HUES48 (cell line): ENCODE measurements around the gene GTF3A.
"Not testable (repeated sequence)": the region's sequence is repeated elsewhere in the genome, so short reads cannot be mapped to it uniquely, and the experiment has no call there.

Experiments
- H3K27ac ChIP-seq: one replicate; pipeline ENCODE4 v1.7.0; 2013; ENCODE audit warnings: low read depth, low read length, inconsistent platforms
- H3K27me3 ChIP-seq: 2 replicates; pipeline ENCODE4 v1.6.1; 2013; ENCODE audit warnings: mild to moderate bottlenecking, low read length; ENCODE audit not compliant: control insufficient read depth, insufficient read depth
- H3K36me3 ChIP-seq: 2 replicates; pipeline ENCODE4 v1.6.1; 2013; ENCODE audit warnings: low read length; ENCODE audit not compliant: control insufficient read depth, insufficient read depth
- H3K4me1 ChIP-seq: 2 replicates; pipeline ENCODE4 v1.6.1; 2013; ENCODE audit warnings: mild to moderate bottlenecking, low read length; ENCODE audit not compliant: control insufficient read depth, insufficient read depth
- H3K4me3 ChIP-seq: 2 replicates; pipeline ENCODE4 v1.5.1; 2013; ENCODE audit warnings: mild to moderate bottlenecking, low read depth, low read length
- H3K9ac ChIP-seq: 2 replicates; pipeline ENCODE4 v1.6.1; 2013; ENCODE audit warnings: mild to moderate bottlenecking, low read depth, low read length, moderate library complexity
- H3K9me3 ChIP-seq: 2 replicates; pipeline ENCODE4 v1.6.1; 2013; ENCODE audit warnings: low read length; ENCODE audit not compliant: control insufficient read depth, insufficient read depth

The GTF3A gene

GRCh38 chr13:27391471-27391870 lies 32.9 kb upstream of the GTF3A start:
- H3K9me3 ChIP-seq: no peaks in the 10 kb centered on the region
- H3K9ac ChIP-seq: no peak overlapping the region
- no peak overlapping the region for H3K27ac ChIP-seq
- no peaks in the 10 kb centered on the region for H3K27me3 ChIP-seq
- no peaks in the 10 kb centered on the region for H3K36me3 ChIP-seq
- peaks cover 6% of the 10 kb centered on the region for H3K4me1 ChIP-seq
- no peak overlapping the region for H3K4me3 ChIP-seq

DNA sequence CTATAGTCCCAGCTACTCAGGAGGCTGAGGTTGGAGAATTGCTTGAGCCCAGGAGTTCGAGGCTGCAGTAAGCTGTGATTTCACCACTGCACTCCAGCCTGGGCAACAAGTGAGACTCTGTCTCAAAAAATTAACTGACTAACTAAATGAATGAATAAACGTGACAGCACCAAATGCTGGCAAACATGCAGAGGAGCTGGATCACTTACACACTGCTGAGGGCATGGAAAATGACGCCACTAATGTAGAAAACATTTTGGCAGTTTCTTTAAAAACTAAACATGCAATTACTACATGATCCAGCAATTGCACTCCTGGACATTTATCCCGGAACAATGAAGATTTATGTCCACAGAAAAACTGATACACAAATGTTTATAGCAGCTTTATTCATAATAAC lies 31.3 kb upstream of the GTF3A start:
- Histone ChIP-seq H3K27me3 (no peaks in the 10 kb centered on the region), H3K4me3 (no peak overlapping the region), H3K4me1 (peaks cover under 1% of the 10 kb centered on the region; the same call in 1 of the 2 replicates), H3K36me3 (no peaks in the 10 kb centered on the region), H3K27ac (no peak overlapping the region), H3K9ac (no peak overlapping the region), H3K9me3 (no peaks in the 10 kb centered on the region)

DNA sequence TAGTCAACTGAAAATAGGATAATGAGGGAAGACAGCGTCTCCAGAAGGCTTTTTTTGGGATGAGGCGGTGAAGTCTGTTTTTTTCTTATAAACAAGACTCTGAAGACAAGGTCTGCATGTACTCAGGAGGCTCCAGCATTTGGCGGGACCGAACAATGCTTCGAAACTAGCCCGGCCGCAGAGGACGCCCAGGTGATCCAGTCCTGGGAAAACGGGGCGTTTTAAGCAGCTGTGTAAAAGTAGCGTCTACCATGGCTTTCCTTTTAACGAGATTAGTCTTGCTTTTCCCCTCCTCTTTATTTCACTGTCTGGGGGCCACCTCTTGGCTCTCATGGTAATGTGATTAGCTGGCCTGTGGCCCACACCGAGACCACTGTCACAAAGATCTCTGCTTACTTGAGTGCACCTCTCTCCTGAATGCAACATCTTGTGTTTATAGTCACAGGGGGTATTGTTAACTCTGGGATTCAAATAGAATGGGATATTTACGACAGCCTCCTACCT lies 29.4 kb upstream of the GTF3A start:
- H3K36me3 ChIP-seq: no peaks in the 10 kb centered on the region
- H3K9ac ChIP-seq: no peak overlapping the region
- H3K9me3 ChIP-seq: no peaks in the 10 kb centered on the region
- H3K4me1 ChIP-seq: no peaks in the 10 kb centered on the region
- no peak overlapping the region for H3K4me3 ChIP-seq
- no peaks in the 10 kb centered on the region for H3K27me3 ChIP-seq
- H3K27ac ChIP-seq: no peak overlapping the region

DNA sequence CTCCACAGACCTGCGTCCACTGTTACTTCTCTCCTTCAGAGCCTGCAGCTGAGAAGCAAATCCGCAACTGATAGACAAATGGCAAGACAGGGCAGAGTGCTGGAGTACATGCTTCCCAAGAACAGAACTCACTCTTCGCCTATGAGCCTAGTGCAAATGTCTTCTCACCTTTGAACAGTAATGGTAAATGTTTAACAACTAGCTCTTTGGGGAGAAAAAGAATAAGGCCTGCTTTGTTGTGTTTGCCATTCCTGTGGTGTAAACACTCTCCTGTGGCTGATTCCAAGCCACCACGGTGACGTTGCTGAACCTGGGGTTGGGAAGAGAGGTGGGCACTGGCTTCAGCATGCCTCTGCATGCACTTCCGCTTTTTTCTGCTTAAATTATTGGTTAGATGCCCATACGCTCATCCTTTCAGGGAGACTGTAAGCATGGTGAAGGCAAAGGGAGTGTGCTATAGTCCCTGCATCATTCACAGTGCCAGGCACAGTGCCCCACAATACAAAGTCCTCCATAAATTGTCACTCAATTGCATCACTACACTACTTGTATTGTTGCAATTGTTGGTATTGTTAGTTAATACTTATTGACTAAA lies 28.1 kb upstream of the GTF3A start:
- Histone ChIP-seq H3K36me3 (no peaks in the 10 kb centered on the region), H3K27ac (no peak overlapping the region), H3K9ac (no peak overlapping the region), H3K27me3 (no peaks in the 10 kb centered on the region), H3K9me3 (no peaks in the 10 kb centered on the region), H3K4me3 (no peak overlapping the region), H3K4me1 (no peaks in the 10 kb centered on the region)

GRCh38 chr13:27398360-27398759 lies 26.1 kb upstream of the GTF3A start:
- Histone ChIP-seq H3K36me3 (no peaks in the 10 kb centered on the region), H3K9me3 (no peaks in the 10 kb centered on the region), H3K4me3 (no peak overlapping the region), H3K4me1 (peaks cover 8% of the 10 kb centered on the region), H3K27me3 (no peaks in the 10 kb centered on the region), H3K9ac (no peak overlapping the region), H3K27ac (no peak overlapping the region)

- H3K4me3 ChIP-seq, H3K9me3 ChIP-seq, H3K27me3 ChIP-seq, H3K27ac ChIP-seq, H3K36me3 ChIP-seq, H3K9ac ChIP-seq: not testable (repeated sequence)
- H3K4me1 ChIP-seq: peaks cover 13% of the 10 kb centered on the region
These were observed 24.0 kb upstream of the GTF3A start for GRCh38 chr13:27400405-27400804.

GRCh38 chr13:27401210-27401609 lies 23.2 kb upstream of the GTF3A start:
- Histone ChIP-seq H3K9ac (no peak overlapping the region), H3K27ac (no peak overlapping the region), H3K27me3 (no peaks in the 10 kb centered on the region), H3K9me3 (no peaks in the 10 kb centered on the region), H3K36me3 (no peaks in the 10 kb centered on the region), H3K4me1 (peaks cover 13% of the 10 kb centered on the region), H3K4me3 (no peak overlapping the region)

DNA sequence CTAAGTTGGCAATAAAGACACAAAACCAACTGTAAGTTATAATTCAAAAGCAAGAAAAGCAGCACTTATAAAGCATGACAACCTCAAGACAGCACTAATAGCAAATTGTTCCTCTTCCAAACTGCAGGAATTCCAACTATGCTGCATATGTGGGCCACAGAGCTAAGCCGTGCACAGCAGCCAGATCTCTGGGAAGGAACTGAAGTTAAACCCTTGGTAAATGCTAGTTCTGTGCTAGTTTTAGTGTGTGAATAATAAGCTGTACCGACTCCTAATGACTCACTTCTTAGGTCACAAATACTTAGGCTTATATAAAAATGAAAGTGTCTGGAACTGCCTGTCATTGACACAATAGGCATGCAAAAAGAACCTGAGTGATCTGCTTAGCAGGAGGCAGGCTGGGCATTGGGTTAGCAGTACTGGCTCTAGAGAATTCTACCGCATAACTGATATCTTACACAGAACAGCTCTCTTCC lies 21.2 kb upstream of the GTF3A start:
- Histone ChIP-seq H3K9me3 (no peaks in the 10 kb centered on the region), H3K27ac (peak overlapping the region; percentile 60), H3K4me1 (peaks cover 13% of the 10 kb centered on the region), H3K4me3 (no peak overlapping the region), H3K9ac (no peak overlapping the region), H3K27me3 (no peaks in the 10 kb centered on the region; the same call in 1 of the 2 replicates), H3K36me3 (no peaks in the 10 kb centered on the region)

DNA sequence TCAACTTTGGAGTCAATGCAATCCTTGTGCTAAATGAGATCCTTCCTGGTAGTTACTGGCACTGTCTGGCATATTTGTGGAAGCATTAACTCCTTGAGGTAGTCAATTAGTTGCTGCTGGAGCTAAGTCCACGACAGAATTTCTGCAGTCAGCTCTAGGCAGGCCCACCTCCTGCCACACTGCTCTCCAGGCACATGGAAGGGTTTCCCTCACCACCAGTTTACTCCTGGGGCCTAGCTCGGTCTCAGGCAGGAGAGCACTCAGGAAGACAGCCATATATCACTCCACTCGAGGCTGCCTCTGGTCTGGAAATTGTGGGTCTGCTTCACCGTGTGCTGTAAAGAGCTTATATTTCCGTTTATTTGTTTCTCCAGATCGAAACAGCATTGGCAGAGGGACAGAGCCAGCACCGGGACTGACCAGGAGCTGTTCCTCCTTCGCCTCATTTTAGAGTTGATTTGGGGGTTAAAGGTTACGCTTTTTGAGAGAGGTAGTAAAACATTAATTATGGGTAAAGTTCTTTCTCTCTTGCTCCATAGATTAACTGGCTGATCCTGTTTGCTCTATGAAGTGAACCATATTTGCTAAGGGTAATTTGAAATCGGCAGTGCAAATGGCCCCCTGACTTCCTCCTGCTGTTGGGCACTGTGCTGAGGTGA lies 20.6 kb upstream of the GTF3A start:
- peaks cover 13% of the 10 kb centered on the region for H3K4me1 ChIP-seq
- H3K9me3 ChIP-seq: no peaks in the 10 kb centered on the region
- H3K27ac ChIP-seq: peak overlapping the region; percentile 60
- H3K36me3 ChIP-seq: no peaks in the 10 kb centered on the region
- no peaks in the 10 kb centered on the region; the same call in 1 of the 2 replicates for H3K27me3 ChIP-seq
- H3K4me3 ChIP-seq: no peak overlapping the region
- H3K9ac ChIP-seq: no peak overlapping the region

GRCh38 chr13:27404680-27405079 lies 19.7 kb upstream of the GTF3A start:
- H3K4me1 ChIP-seq: peaks cover 13% of the 10 kb centered on the region
- no peak overlapping the region for H3K27ac ChIP-seq
- H3K9me3 ChIP-seq: no peaks in the 10 kb centered on the region
- no peak overlapping the region for H3K4me3 ChIP-seq
- H3K9ac ChIP-seq: no peak overlapping the region
- no peaks in the 10 kb centered on the region; the same call in 1 of the 2 replicates for H3K27me3 ChIP-seq
- no peaks in the 10 kb centered on the region for H3K36me3 ChIP-seq

- Histone ChIP-seq H3K4me3 (no peak overlapping the region), H3K27ac (no peak overlapping the region), H3K9me3 (no peaks in the 10 kb centered on the region), H3K4me1 (peaks cover 13% of the 10 kb centered on the region), H3K9ac (no peak overlapping the region), H3K27me3 (no peaks in the 10 kb centered on the region; the same call in 1 of the 2 replicates), H3K36me3 (no peaks in the 10 kb centered on the region)
These were observed 18.8 kb upstream of the GTF3A start for GRCh38 chr13:27405546-27406134.
